Endothelial cell of coronary artery (primary cell): Measurements from ENCODE around the gene VCY1B. TPM values are rescaled to one million over a fixed set of nuclear protein-coding genes. Genes with fewer than 3 reads are reported as not detected.

Experiments
- total RNA-seq: library from RNA; depleted of rRNA; stranded (reverse); fragments of >200 nt; gene quantifications from 2 replicates; pipeline ENCODE4 v1.2.3, GENCODE V29; 2014

The VCY1B gene
- total RNA-seq = not detected in 2 replicates

DNA sequence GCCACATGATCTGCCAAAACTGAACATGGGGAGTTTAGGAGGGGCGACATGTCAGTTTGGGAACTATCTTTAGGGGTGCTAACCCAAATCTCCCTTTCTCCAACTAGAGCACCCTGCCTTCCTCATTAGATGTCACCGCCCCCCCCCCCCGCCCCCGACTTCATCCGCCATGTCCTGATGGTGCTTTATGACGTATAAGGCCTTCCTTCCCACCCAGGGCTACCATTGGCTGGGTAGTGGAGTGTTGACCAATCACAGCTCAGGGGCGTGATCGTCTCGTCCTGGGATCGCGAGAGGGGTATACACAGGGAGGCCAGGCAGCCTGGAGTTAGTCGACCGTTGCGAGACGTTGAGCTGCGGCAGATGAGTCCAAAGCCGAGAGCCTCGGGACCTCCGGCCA, at the start of gene VCY1B:
VCY1B (plus strand) TSS at position 301 of the 400 bp plus-strand sequence; CDS start at position 364, 63 bp downstream.

Other genes with a start within 250 kb of the VCY1B start
- gene VCY, start 69.8 kb upstream of the VCY1B start, total RNA-seq = not detected in 2 replicates